IPS DF 19.7 (cell line): ENCODE measurements around the gene URAD.
"Not testable (repeated sequence)": the region's sequence is repeated elsewhere in the genome, so short reads cannot be mapped to it uniquely, and the experiment has no call there.

Experiments used
- DNase-seq: peaks from one replicate; pipeline ENCODE4 v3.0.0-alpha.2; 2013; ENCODE audit warnings: low read depth, low spot score

The URAD gene

GRCh38 chr13:27970382-27971235 is 17.9 kb downstream of the URAD start:
- no peak for DNase-seq

GRCh38 chr13:27969866-27970229 is 18.6 kb downstream of the URAD start:
- no peak for DNase-seq

GRCh38 chr13:27969082-27969865 is 19.2 kb downstream of the URAD start, which contains the start of gene CDX2:
Gene CDX2, minus strand, starts transcription at chr13:27969315. Its CDS starts 309 bp downstream, at chr13:27969006.
- no peak for DNase-seq

- DNase-seq = no peak
Measured at GRCh38 chr13:27968316-27969081, 20.0 kb downstream of the URAD start.

- no peak for DNase-seq
Measured at GRCh38 chr13:27967736-27968315, 20.7 kb downstream of the URAD start.

GRCh38 chr13:27967203-27967735 is 21.2 kb downstream of the URAD start:
- no peak for DNase-seq

- DNase-seq = no peak
Measured at GRCh38 chr13:27966641-27967202, 21.8 kb downstream of the URAD start.

GRCh38 chr13:27965740-27966640 is 22.5 kb downstream of the URAD start:
- no peak for DNase-seq

GRCh38 chr13:27965343-27965739 is 23.2 kb downstream of the URAD start:
- no peak for DNase-seq

GRCh38 chr13:27964741-27965323 is 23.7 kb downstream of the URAD start:
- DNase-seq = no peak

GRCh38 chr13:27964206-27964605 is 24.3 kb downstream of the URAD start:
- DNase-seq = not testable (repeated sequence)

GRCh38 chr13:27963491-27963890 is 25.0 kb downstream of the URAD start:
- DNase-seq = no peak

GRCh38 chr13:27962982-27963381 is 25.5 kb downstream of the URAD start:
- no peak for DNase-seq

GRCh38 chr13:27962128-27962841 is 26.2 kb downstream of the URAD start:
- no peak for DNase-seq

GRCh38 chr13:27961227-27962085 is 27.0 kb downstream of the URAD start:
- no peak for DNase-seq

GRCh38 chr13:27960362-27961226 is 27.9 kb downstream of the URAD start:
- DNase-seq = no peak

- DNase-seq = no peak
Measured at GRCh38 chr13:27959976-27960361, 28.5 kb downstream of the URAD start.
